Astrocyte (in vitro differentiated cells and primary cell): ENCODE data around the gene EXOC3L2.

Experiments used
- EZH2 ChIP-seq: IDR thresholded peaks from 2 replicates; pipeline ENCODE4 v1.6.1; 2012; ENCODE audit warnings: mild to moderate bottlenecking, low read length, inconsistent platforms; ENCODE audit not compliant: insufficient read depth
- TF ChIP-seq, protein P1 (sequence below): IDR thresholded peaks from 2 replicates; pipeline ENCODE4 v1.5.1; 2011; ENCODE audit warnings: low read depth, mild to moderate bottlenecking, inconsistent platforms, low read length, moderate library complexity; ENCODE audit not compliant: insufficient read depth

DNA sequence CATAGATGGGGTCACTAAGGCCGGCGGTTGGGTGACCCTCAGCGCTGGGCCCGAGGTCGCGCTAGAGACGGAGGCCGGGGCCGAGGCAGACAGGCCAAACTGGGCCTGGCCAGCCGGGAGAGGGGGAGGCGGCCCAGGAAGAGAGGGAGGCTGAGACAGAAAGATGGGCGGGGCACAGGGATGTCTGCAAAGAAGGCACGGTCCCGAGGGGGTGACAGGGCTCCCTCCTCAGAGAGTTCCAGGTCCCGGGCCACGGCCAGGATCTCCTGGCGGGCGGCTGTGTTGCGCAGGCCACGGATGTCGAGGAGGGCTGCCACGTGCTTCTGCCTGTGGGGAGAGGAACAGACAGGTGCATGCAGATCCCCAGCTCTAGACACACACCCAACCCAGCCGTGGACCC lies 32.2 kb downstream of the EXOC3L2 start:
- TF ChIP-seq, protein P1, sequence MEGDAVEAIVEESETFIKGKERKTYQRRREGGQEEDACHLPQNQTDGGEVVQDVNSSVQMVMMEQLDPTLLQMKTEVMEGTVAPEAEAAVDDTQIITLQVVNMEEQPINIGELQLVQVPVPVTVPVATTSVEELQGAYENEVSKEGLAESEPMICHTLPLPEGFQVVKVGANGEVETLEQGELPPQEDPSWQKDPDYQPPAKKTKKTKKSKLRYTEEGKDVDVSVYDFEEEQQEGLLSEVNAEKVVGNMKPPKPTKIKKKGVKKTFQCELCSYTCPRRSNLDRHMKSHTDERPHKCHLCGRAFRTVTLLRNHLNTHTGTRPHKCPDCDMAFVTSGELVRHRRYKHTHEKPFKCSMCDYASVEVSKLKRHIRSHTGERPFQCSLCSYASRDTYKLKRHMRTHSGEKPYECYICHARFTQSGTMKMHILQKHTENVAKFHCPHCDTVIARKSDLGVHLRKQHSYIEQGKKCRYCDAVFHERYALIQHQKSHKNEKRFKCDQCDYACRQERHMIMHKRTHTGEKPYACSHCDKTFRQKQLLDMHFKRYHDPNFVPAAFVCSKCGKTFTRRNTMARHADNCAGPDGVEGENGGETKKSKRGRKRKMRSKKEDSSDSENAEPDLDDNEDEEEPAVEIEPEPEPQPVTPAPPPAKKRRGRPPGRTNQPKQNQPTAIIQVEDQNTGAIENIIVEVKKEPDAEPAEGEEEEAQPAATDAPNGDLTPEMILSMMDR: no peak
- TF ChIP-seq EZH2: no peak
